SIG-M5 (cell line): ENCODE results near the gene SBF2.

Experiments used
- DNase-seq: peaks from one replicate; lab custom pipeline; 2025; lab: John Stamatoyannopoulos, UW

Gene SBF2

DNA sequence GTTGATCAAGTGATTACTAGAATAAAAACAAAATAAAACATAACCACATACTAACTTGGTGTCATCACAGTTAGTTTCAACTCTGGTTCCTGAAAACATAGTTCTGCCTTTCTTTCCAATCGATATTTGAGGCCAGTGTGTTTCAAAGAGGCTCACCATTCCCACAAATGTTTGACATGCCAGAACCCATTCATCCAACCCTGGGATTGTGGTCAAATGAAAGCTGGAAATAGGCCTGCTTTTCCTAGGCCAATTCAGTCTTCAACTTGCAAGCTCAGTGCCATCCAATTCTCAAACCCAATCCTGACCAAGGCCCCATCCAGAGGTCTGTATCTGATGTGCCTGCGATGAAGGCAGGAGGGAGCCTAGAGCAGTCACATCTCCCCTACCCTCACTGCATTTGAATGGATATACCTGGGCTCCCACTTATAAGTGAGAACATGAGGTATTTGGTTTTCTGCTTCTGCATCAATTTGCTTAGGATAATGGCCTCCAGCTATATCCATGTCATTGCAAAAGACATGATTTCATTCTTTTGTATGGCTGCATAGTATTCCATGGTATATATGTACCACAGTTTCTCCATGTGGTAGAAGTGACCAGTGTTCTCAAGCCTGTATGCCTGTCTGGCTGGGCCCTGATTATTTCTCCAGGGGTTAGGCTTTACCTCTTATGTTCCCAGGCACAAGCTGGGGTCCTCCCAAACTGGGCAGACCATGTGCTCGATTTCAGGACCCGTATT is 486.9 kb downstream of the SBF2 start:
- DNase-seq, result no peak

DNA sequence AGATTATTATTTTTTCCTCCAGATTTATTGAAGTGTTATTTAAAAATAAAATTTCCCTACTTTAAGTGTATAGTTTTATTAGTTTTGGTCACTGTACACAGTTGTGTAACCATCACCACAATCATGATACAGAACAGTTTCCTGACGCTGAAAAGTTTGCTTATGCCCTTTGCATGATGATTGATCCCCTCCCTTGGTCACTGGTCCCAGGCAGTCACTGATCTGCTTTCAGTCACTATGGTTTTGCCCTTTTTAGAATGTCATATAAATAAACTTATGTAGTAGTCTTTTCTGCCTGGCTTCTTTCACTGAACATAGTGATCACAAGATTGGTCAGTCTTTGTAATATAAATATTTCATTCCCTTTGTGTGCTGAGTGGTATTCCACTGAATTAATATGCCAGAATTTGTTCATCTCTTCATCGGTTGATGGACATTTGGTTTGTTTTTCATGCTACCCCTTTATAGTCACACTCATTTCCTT is 489.6 kb downstream of the SBF2 start:
- no peak for DNase-seq

DNA sequence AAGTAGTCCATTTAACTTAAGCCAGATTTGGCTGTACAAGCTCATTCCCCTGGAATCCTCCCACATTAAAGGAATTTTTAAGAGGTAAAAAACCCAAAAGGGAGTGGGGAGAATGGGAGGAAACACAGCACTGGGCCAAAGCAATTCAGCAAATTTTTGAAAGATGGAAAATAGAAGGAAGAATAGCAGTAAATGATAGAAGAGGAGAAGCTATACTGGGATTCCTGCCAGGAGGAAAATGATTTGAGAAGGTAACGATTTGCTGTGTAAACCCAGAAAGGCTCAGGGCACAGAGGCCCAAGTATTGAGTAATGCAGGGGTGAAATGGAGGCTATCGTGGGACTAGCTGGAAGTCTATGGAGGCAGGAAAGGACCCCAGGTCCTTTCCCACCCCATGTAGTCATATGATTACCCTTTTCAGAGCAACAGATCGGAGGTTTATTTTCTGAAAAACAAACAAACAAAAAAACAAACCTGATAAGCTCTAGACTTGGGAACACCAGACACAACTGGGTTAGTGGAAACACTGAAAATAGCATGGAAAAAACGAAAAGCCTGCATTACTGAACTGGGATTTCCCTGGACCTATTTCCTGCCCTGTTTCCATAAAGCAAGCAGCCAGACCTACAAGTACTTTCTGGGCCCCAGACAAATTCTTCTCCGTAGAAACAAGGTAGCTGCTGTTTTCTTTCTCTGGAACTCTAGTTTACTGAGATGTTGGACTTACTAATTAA is 490.2 kb downstream of the SBF2 start:
- DNase-seq, result no peak

DNA sequence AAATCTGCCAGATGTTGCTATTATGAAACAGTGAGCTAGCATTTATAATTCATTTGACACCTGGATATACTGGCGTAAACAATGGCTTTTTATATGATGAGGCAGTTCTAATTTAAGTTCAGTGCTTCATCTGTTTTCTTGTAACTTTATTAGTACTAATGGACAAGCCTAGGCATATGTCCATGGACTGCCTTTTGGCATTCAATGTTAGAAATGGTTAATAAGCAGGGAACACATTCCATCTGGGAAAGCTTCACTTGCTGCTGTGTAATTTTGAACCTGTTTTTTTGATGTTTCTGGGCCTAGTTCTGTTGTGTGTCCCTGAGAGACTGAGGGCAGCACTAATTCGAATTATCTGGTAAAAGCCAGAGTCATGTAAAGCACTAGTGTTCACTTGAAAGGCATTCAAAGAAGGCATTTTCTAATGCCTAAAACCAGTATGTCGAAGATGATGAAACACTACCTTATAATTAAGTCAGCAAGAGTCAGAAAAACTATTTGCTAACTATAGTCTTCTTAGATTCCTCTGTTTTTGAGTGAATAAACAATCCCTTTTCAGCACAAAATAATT is 491.6 kb downstream of the SBF2 start:
- DNase-seq, result no peak

DNA sequence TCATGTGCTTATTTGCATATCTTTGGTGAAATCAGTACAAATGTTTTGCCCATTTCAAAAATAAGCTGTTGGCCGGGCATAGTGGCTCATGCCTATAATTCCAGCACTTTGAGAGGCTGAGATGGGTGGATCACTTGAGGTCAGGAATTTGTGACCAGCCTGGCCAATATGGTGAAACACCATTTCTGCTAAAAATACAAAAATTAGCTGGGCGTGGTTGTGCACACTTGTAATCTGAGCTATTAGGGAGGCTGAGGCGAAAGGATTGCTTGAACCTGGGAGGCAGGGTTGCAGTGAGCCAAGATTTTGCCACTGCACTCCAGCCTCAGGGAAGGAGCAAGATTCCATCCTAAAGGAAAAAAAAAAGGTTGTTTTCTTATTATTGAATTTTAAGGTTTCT is 494.1 kb downstream of the SBF2 start:
- no peak for DNase-seq

DNA sequence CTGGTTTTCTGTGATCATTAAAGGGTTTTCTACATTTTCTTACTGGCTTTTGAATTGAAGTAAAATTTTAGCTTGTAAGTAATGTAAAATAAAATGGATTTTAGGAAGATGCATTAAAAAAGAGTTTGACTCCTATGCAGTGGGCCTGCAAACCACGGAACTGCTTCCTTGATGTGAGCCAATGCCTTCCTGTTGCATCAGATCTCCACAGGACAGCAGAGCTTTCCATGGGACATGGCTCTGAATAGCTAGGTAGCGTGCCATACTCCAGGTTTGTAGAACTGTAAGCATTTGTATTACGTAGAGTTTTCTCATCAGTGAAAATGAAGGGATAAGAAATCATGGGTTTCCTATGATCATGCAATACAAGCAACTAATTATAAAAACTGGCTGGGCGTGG is 496.7 kb downstream of the SBF2 start:
- no peak for DNase-seq

DNA sequence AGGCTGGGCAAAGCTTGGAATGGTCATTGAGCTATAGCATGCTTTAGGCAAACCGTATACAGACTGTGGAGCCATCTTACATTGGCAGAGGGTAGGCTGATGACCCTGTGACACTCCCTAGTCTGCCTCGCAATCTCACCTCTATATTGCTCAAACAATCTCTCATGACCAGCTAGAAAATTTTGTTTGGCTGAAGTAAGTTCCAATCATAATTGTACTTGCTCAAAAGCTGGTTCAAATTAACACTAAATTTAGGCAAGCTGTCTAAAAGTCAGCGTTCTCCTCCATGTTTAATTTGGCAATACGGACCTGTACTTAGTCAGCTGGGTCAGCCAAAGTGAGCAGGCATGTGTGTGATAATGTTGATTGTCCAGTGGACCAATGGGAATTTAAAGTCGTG is 497.2 kb downstream of the SBF2 start:
- DNase-seq, result no peak

DNA sequence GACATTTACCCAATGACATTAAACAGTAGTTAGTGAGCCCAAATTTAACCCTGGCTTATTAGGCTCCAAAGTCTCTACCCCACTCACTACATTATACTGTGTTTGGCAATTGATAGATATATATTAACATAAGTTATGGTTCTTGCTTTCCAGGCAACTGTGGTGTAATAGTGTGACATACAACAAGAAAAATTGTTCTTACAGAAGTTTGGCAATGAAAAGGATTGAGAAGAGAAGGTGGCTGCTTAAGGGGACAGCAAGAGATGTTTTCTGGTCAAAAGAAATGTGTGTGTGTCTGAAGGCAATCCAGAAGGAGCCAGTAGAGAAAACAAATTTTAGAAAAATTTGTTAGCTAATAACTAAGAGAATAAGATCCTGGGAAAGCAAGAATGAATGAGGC is 497.8 kb downstream of the SBF2 start:
- no peak for DNase-seq

DNA sequence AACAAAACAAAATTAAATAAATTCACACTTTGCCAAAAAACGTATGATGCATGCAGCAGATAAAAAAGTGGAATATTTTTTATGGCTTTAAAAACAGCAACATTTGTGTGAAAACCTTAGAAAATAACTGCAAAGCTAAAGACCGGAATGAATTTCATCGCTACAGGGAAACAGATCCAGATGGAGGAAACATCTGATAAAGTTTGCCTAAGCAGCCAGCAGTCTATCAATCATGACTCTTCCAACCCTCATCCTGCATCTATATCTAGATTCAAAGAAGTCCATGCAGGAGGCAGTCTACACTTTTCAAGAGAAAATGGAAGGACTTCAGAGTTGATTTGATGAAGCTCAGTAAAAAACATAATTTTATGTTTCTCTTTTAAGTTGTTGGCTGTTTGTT is 503.3 kb downstream of the SBF2 start:
- no peak for DNase-seq

DNA sequence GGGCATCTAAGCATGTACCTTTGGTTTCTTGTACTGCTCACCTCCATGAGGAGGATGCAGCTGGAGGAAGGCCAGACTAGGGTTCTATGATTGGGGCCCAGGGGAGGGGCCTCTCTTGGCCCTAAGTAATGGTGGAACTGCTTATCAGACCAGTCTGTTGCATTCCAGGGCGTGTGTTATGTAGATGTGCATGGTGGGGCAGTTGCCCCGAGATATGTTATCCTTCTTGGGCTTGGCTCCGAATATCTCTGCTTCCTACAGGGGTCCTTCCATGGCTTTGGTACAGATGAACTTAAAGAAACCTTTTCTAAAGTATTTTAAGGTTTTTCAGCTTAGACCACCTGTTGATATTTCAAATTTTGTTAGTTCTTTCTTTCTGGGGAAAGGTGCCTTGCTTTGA is 504.1 kb downstream of the SBF2 start:
- no peak for DNase-seq

DNA sequence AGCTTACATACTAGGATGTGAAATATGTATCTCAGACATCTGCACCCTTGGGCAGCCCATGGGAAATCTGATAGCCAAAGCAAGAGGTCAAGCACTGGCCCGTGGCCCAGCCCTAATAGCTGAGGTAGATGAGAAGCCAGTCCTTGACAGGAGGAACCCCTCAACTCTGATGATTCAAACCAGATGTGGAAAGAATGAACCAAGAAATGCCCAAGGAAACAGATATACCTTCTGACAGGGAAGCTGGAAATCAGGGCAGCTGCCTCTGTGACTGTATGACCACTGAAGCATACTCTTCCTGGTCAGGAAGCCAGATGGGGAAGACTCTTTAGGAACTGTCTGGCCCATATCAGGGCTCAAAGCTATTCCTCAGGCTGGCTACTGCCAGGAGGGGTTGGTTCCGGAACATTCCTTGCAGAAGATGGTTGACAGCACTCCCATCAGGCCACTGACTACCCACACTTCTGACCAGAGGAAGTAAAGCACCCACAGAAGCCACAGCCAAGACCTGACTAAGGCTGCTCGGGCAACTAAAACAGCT is 506.0 kb downstream of the SBF2 start:
- no peak for DNase-seq

DNA sequence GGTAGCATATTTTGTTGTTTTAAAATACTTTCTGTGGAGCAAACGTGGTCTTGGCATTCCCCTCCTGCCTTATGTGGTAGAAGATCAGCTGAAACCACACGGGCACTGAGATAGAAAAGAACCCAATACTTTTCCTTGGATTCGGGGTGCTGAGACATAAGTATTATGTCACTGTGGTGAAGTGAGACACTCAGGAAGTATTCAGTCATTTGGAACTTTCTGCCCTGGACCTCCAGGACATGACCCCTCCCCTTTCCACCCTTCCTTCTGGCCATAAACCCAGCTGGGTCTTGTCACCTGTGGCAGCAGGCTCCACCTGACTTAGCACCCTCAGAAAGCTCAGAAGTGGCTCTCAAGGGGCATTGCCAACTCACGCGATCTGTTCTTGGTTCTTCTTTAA is 506.8 kb downstream of the SBF2 start:
- no peak for DNase-seq

DNA sequence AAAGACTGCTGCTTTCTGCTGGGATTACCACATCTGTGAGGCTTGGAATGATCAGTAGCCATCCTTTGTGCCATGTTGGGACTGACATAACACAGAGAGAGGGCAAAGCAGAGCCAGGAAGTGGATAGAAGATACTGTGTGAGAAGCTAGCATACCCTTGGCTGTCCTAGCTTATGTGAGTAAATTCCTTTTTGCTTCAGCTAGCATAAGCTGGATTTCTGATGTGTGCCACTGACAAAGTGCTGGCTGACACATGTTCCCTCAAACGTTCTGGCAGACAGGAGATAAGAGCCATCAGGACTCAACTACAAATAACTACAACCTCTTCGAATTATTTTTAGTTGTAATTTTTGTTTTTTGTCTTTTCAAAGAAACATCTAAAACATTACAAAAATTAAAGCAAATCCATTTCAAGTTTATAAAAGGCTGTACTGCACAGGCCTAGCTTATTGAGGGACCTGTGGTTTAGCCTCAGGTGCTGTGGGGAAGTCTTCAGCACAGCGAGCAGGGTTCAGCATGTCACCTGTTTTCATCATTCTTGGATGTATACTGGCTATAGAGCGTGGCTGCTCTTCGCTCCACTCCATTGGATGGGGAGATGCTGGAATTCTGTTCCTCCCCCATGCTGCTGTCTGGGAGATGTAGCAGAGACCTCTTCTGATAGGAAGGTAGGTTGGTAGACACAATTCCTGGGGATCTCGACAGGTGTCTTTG is 509.3 kb downstream of the SBF2 start:
- DNase-seq, result no peak

DNA sequence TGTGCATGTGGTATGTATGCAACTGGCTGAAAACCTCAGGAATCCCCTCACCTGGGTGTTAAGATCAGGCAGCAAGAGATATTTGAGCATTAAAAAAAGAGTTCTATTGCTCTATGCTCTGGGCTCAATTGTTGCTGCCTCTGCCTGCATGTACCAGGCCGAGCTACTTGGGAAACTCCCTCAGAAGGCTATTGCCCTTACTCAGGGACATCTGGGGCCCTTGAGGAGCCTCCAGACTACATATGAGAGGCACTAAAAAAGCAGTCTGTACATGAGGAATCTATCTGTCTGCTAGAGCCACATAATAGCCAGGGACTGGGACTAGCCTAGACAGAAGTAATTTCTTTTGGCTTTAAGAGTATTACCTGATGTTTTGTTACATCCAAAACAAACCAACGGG is 510.0 kb downstream of the SBF2 start:
- DNase-seq, result no peak

DNA sequence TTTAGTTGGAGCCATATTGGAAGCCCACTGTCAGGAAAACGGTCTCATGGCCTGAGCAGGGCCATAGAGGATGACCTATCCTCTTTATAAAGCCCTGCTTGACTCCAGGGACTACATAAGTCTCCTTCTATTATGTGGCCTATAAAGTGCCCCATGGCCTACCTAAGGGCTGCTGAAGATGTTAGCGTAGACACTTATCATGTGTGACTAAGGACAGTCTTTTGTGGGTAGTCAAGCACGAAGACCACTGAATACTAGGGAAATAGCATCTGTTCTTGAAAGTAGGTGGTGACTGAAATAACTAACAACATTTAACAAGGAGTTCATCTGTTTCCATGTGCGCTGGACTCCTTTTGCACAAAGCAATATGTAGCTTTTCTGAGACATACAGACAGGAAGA is 513.1 kb downstream of the SBF2 start:
- DNase-seq, result no peak

DNA sequence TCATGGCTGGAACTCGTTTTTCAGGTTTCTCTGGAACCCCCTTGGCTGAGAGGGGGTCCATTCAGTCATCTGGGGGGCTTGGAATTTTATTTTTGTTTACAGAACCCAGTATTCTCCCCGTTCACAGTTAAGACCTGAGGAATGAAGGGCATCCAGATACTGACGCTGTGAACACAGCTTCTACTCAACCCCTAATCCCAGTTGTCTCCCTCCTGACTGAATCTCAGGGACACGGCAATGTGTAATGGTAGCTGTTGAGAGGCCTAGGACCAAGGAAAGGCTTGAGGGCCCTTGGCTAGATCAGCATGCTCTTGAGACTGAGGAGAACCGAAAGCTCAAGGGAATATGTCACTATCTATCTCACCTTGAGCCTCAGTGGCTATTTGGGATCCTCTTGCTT is 516.5 kb downstream of the SBF2 start:
- no peak for DNase-seq

DNA sequence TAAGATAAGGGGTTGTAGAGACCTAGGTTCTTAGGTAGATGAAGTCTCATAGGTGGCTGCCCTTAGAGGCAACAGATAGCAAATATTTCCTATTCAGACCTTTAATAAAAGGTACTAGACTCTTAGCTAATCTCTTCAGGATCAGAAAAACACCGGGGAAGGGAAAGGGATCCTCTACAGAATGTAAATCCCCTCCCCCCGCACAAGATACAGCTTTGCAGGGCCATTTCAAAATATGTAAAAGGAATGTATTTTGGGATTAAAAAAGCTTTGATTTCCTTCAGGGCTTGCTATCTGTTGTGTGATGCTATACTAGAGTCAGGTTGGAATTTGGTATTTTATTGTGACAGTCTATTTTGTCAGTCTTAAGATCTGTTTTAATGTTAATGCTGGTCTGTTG is 517.0 kb downstream of the SBF2 start:
- no peak for DNase-seq

DNA sequence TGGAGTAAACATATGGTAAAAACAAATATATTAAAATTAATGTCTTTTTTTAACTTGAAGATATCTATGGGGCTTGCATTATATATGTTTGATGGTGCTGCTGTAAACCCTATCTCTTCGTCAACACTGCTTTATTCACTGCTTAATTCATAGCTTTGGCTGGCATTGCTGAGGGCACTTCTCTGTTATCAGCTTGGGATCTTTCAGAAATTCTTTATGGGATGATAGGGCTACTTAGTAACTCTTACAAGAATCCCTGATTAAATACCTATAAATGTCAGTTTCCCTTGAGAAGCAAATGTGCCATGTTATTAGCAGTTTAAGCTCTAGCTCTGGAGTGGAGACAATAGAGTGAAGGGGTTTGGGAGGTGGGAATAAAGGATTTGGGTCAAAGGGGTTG is 517.8 kb downstream of the SBF2 start:
- DNase-seq, result no peak

DNA sequence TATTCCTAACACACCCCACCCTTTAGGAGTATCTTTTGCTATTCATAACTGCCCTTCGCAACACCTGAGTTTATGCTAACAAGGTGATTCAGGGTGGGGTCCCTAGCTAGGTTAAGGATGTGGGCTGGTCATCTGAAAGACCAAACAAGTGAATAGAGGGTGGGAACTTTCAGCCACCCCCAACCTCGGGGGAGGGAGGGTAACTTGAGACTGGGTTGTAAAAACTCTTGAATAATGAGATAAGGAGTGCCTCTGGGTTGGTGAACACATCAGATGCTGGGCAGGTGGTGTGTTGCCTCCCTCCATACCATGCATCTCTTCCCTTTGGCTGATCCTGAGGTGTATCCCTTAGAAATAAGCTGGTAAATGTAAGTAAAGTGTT is 518.6 kb downstream of the SBF2 start:
- DNase-seq, result no peak

DNA sequence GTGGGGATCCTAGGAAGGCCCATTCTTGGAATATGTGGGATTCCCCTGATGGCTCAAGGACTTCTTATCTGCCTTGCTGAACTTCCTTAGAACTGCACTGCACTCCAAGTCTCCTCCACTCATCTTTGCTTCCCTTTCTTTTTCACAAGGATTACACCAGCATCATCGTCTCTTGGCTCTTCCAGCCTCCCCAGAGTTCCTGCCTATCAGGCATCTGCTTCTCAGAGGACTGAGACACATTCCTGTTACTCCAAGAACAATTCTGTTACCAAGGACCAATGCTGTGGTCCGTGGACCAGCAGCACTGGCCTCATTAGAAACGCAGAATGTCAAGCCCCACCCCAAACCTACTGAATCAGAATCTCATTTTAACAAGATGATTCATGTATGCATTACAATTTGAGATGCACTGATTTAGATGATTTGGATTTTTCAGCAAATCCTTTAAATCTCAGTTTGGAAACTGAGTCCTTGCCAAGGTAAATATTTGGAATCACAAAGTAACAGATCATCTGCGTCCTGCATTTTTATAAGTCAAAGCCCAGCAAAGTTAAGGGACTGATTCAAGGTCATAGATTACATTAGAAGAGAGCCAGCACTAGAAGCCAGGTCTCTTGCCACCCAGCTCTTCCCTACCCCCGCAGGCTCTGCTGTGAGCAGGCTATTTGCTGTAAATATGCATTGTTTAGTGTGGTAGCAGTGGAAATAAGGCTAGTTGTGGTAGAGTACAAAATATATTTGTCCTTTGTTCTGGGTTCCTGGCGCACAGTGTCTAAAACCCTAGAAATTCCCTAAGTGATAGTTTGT is 519.2 kb downstream of the SBF2 start:
- no peak for DNase-seq

DNA sequence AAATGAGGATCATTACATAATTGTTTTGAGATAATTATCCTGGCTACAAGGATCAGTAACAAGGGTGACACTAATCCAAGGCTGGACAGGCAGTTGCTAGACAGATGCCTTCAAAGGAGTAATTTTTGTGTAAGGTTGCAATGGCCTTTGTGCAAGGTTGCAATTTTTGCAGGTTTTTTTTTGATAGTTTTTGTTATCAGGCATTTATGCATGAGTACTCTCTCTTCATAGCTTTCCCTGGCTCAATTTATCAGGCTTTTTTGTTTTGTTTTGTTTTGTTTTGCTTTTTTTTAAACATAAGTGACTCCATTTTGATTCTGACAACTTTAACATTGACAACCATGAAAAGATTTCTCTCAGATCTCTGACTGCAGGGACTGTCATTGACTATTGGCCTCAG is 519.9 kb downstream of the SBF2 start:
- no peak for DNase-seq

DNA sequence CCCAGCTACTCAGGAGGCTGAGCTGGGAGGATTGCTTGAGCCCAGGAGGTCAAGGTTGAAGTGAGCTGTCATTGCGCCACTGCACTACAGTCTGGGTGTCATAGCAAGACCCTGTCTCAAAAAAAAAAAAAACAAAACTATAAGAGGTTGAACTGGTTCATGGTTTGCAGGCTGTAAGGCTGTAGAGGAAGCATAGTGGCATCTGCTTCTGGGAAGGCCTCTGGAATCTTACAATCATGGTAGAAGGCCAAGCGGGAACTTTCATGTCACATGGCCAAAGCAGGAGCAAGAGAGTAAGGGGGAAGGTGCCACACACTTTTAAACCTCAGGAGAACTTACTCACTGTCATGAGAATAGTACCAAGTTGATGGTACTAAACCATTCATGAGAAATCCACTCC is 520.5 kb downstream of the SBF2 start:
- DNase-seq, result no peak
